Measurements from ENCODE around the gene IGLL1. TPM values are rescaled to one million over a fixed set of nuclear protein-coding genes. Genes with fewer than 3 reads are reported as not detected.

Gene IGLL1
- total and polyA plus RNA-seq, 2 experiments from 2014 or later = not detected

DNA sequence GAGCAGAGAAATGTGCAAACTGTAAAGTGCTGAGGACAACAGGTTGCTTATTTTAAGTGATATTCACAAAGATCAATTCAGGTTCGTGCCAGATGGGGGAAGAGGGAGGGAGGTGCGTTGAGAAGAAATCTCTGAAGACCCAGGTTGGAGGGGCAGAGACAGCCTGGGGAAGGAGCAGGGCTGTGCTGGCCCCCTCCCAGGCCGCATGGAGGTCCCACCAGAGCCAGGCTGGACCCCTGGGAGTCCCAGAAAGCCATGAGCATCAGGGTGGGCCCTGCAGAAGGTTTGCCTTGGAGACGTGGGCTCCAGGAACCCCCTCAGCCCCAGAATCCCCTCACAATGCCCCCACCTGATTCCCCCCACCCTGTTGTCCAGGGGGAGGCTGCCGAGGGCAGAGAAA is 47.4 kb downstream of the IGLL1 start:
- H3K9me2 ChIP-seq (replicated peaks; ENCODE audit: insufficient read depth) = no peaks in the 10 kb centered on the region
- H2AFZ ChIP-seq = peak overlapping the region; percentile 47

DNA sequence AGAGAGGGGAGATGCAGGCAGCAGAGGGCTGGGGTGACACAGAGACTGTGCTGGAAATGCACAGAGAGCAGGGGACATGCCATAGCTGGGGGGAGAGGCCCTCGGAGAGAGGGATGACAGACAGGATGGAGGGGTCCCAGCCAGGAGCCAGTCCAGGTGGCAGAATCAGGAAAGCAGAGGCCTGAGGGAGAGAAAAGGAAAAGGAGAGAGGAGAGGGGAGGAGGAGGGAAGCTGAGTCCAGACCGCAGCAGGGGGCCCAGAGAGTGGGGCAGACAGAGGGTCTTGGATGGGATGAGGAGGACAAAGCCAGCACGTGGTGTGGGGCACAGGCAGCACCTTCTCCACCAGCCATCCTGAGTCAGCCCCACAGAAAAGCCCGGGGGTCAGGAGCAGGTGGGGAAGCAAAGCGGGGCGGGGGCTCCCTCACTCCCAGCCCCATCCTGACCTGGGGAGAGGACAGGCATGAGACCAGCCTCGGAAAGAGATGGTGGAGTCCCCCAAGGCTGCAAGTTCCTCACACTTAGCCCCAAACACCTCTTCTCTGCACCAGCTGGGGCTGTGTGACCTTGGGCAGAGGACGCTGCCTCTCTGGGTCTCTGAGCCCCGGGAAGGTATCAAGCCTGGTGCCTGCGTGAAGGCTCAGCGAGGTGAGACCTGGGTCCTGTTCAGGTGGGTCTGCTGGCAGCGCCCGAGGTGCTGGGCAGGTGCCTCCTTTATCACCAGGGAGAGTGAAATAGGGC is 48.0 kb downstream of the IGLL1 start:
- no peak for TF ChIP-seq EZH2 (IDR thresholded peaks at IDR 0.05; ENCODE audit: borderline replicate concordance)
- no peak for TF ChIP-seq CTCF (IDR thresholded peaks at IDR 0.05; ENCODE audit: poor library complexity)
- TF ChIP-seq EZH2phosphoT487 (IDR thresholded peaks at IDR 0.05; ENCODE audit: low read depth, severe bottlenecking, unreplicated experiment) = no peak
- Histone ChIP-seq H3K36me3 (replicated peaks; ENCODE audit: insufficient read depth, low read depth) (no peaks in the 10 kb centered on the region), H3K4me3 (no peak overlapping the region), H3K4me2 (no peak overlapping the region), H3K9me3 (ENCODE audit: low read depth) (no peaks in the 10 kb centered on the region), H3K27ac (peak overlapping the region; percentile 90), H2AFZ (no peak overlapping the region), H3K9me2 (replicated peaks; ENCODE audit: insufficient read depth) (no peaks in the 10 kb centered on the region), H3K4me1 (ENCODE audit: insufficient read depth) (peaks cover 65% of the 10 kb centered on the region), H3K27me3 (no peaks in the 10 kb centered on the region), H3K79me2 (no peaks in the 10 kb centered on the region), H4K20me1 (ENCODE audit: insufficient read depth, poor library complexity, severe bottlenecking) (no peaks in the 10 kb centered on the region)
- no peak for DNase-seq (ENCODE audit: low spot score)
- WGBS (ENCODE audit: low lambda C conversion rate, missing lambda C conversion rate) = 79% methylated on average over 11 of the region's 13 CpGs

More for the DNA sequence above, 47.4 kb downstream of the IGLL1 start:
- no peak for DNase-seq (ENCODE audit: low spot score)
- no peaks in the 10 kb centered on the region for H3K27me3 ChIP-seq
- no peaks in the 10 kb centered on the region for H4K20me1 ChIP-seq (ENCODE audit: insufficient read depth, poor library complexity, severe bottlenecking)
- H3K4me1 ChIP-seq (ENCODE audit: insufficient read depth) = peaks cover 71% of the 10 kb centered on the region
- no peak overlapping the region for H3K4me3 ChIP-seq
- no peaks in the 10 kb centered on the region for H3K9me3 ChIP-seq (ENCODE audit: low read depth)
- no peaks in the 10 kb centered on the region for H3K36me3 ChIP-seq (replicated peaks; ENCODE audit: insufficient read depth, low read depth)
- H3K27ac ChIP-seq = peak overlapping the region; percentile 90
- peak overlapping the region; percentile 27 for H3K4me2 ChIP-seq
- no peaks in the 10 kb centered on the region for H3K79me2 ChIP-seq
- WGBS (ENCODE audit: low lambda C conversion rate, missing lambda C conversion rate) = 79% methylated on average over 4 of the region's 5 CpGs
- TF ChIP-seq EZH2phosphoT487 (IDR thresholded peaks at IDR 0.05; ENCODE audit: low read depth, severe bottlenecking, unreplicated experiment) (no peak), CTCF (IDR thresholded peaks at IDR 0.05; ENCODE audit: poor library complexity) (no peak), EZH2 (IDR thresholded peaks at IDR 0.05; ENCODE audit: borderline replicate concordance) (no peak)

GRCh38 chr22:23531283-23531956 is 48.7 kb downstream of the IGLL1 start:
- Histone ChIP-seq H3K9me2 (replicated peaks; ENCODE audit: insufficient read depth) (no peaks in the 10 kb centered on the region), H3K4me1 (ENCODE audit: insufficient read depth) (peaks cover 58% of the 10 kb centered on the region), H2AFZ (no peak overlapping the region), H4K20me1 (ENCODE audit: insufficient read depth, poor library complexity, severe bottlenecking) (no peaks in the 10 kb centered on the region), H3K36me3 (replicated peaks; ENCODE audit: insufficient read depth, low read depth) (no peaks in the 10 kb centered on the region), H3K9me3 (ENCODE audit: low read depth) (no peaks in the 10 kb centered on the region), H3K4me2 (no peak overlapping the region), H3K4me3 (no peak overlapping the region), H3K27ac (peak overlapping the region; percentile 90), H3K27me3 (no peaks in the 10 kb centered on the region), H3K79me2 (no peaks in the 10 kb centered on the region)
- no peak for DNase-seq (ENCODE audit: low spot score)
- no peak for TF ChIP-seq EZH2phosphoT487 (IDR thresholded peaks at IDR 0.05; ENCODE audit: low read depth, severe bottlenecking, unreplicated experiment)
- TF ChIP-seq CTCF (IDR thresholded peaks at IDR 0.05; ENCODE audit: poor library complexity) = no peak
- no peak for TF ChIP-seq EZH2 (IDR thresholded peaks at IDR 0.05; ENCODE audit: borderline replicate concordance)
- WGBS (ENCODE audit: low lambda C conversion rate, missing lambda C conversion rate) = 94% methylated on average over 23 of the region's 24 CpGs
